Endothelial cell of hepatic sinusoid (primary cell): Measurements from ENCODE around the gene FCRLB.
"Not testable (repeated sequence)": the region's sequence is repeated elsewhere in the genome, so short reads cannot be mapped to it uniquely, and the experiment has no call there.

Experiments used
- in situ Hi-C: cut with HindIII; loops from 2 replicates; pipeline ENCODE4 v1.10.0; 2017; ENCODE audit warnings: low sequenced_read_pairs

FCRLB gene

GRCh38 chr1:161737625-161738024 lies 16.3 kb downstream of the FCRLB start:
- in situ Hi-C loops = loop anchor here (25.0 kb wide), 1 partner anchor 100 kb away; the partner anchor contains the start of gene FCGR3B

DNA sequence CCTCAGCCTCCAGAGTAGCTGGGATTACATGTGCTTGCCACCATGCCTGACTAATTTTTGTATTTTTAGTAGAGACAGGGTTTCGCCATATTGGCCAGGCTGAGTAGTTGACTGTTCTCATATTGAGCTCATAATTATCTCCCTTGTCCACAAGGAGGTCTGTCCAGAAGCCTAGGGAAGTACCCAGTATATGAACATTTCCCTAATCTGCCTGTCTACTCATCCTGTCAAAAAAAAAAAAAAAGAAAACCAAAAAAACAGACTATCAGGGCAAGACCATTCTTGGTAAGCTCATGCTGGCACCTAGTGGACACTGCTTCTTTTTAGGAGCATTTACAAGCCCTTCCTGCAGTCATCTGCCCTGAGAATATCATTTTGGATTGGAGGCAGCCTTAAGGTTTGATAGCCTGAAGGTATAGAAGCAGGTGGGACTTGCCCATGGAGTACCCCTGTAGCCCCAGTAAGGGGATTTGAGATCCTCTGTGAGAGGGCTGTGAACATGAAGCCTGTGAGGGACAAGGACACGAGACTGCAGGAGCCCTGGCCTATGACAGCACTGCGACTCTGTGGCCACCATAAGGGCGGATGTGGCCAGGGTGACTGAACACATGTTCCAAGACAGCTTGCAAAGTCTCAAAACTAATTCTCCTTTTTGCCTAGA lies 17.4 kb downstream of the FCRLB start:
- in situ Hi-C loops = loop anchor here (25.0 kb wide), 1 partner anchor 101 kb away; the partner anchor contains the start of gene FCGR3B

DNA sequence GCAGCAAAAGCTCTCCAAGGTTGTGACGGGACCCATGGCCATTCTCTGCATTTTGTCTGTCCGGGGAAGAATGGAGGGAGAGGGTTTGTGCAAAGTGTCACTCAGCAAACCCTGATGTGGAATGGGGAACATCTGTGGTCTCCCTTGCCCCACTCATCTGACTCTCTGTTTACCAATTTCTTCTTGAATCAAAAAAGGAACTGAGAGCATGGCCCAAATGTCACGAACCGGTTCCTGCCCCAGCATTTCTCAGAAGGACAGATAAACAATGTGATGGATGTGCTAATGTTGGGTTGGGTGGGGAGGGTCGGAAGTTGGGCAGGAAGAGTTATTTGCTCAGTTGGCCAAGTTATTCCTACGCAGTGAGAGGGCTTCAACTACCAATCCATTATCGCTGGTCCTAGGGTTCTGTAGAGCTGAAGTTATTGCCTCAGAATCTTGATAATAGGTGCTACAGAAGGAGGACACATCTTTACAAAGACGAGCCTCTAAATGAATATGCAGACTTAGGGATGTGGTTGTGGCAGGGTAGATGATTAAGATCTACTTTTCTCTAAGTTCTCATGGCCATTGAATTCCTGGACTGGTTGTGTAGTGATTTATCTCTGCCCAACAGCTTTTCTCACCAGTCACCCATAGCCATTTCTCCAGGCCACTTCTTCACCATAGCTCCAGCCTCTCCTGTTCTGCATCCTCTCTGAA lies 18.7 kb downstream of the FCRLB start:
- in situ Hi-C loops = loop anchor here (10.0 to 25.0 kb wide), 2 partner anchors 103 to 255 kb away; partner anchors contain the start of gene FCGR3B

- in situ Hi-C loops = loop anchor here (10.0 to 25.0 kb wide), 2 partner anchors 104 to 256 kb away; partner anchors contain the start of gene FCGR3B
These were observed 19.6 kb downstream of the FCRLB start for GRCh38 chr1:161740921-161741320.

- in situ Hi-C loops = loop anchor here (10.0 to 25.0 kb wide), 2 partner anchors 106 to 258 kb away; partner anchors contain the start of gene FCGR3B
These were observed 21.9 kb downstream of the FCRLB start for GRCh38 chr1:161743231-161743630.

- in situ Hi-C loops = loop anchor here (5.0 to 25.0 kb wide), 3 partner anchors 40 to 263 kb away; partner anchors contain the start of genes FCGR3B and FCRLA
These were observed 26.5 kb downstream of the FCRLB start for GRCh38 chr1:161747801-161748200.

DNA sequence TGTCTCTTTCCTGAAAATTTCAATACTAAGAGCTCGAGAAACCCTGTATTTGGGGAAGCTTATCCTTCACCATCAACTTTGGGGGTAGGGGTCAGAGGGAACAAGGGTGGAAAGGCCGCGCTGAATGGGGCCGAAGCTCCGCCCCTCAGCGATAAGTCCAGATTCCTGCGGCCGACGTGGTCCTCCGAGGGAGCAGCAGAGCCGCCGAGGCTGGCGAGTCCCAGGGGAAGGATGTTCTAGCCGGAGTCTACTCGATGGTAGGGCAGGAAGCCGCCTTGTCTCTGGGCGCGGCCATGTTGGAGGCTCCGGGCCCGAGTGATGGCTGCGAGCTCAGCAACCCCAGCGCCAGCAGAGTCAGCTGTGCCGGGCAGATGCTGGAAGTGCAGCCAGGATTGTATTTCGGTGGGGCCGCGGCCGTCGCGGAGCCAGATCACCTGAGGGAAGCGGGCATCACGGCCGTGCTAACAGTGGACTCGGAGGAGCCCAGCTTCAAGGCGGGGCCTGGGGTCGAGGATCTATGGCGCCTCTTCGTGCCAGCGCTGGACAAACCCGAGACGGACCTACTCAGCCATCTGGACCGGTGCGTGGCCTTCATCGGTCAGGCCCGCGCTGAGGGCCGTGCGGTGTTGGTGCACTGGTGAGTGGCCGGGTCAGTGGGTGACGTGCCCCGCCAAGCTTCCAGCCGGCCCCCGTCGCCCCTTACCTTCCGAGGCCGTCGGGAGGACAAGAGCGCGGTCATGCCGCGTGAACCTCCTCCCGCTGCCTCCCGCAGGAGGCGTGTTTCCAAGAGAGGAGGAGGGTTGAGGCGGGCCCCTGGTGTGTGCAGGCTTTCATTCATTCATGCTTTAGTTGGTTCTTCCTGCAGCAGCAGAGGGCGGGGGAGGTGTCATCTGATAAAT lies 28.4 kb downstream of the FCRLB start, which contains the start of gene DUSP12:
TSS of gene DUSP12 (plus strand) at position 278 of the 899 bp plus-strand sequence. CDS start at position 294, 16 bp downstream.
- in situ Hi-C loops = loop anchor here (5.0 to 25.0 kb wide), 3 partner anchors 42 to 265 kb away; partner anchors contain the start of genes FCGR3B and FCRLA

DNA sequence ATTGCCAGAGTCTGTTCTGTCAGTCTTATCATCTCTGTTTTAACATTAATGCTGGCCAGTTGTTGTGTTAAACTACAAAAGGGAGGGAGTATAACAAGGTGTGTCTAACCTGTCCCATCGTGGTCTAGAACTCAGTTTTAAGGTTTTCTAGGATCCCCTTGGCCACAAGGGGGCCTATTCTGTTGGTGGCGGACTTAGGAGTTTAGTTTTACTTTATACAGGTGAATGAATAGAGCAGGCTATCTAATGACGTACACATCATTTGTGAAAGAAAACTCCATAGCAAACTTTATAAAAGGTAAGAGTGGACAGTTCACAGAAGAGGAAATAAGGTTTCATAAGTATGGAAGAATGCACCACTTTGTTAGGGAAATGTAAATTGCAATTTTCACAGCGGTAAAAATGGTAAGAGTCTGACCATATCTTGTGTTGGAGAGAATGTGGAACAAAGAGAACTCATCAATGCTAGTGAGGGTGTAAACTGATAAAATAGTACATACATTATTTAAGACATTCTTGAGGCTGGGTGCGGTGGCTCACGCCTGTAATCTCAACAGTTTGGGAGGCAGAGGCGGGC lies 42.3 kb downstream of the FCRLB start:
- in situ Hi-C loops = no loop called here

GRCh38 chr1:161766102-161766981 lies 45.0 kb downstream of the FCRLB start, which contains the start of gene ATF6:
TSS of gene ATF6 (plus strand) at chr1:161766320. CDS start at chr1:161766361, 41 bp downstream.
- in situ Hi-C loops = no loop called here

GRCh38 chr1:161768461-161768860 lies 47.1 kb downstream of the FCRLB start:
- in situ Hi-C loops = no loop called here

- in situ Hi-C loops = no loop called here
These were observed 47.8 kb downstream of the FCRLB start for GRCh38 chr1:161768986-161769672.

GRCh38 chr1:161769673-161770045 lies 48.3 kb downstream of the FCRLB start:
- in situ Hi-C loops = not testable (repeated sequence)

GRCh38 chr1:161770250-161770649 lies 48.9 kb downstream of the FCRLB start:
- in situ Hi-C loops = no loop called here

- in situ Hi-C loops = no loop called here
These were observed 49.8 kb downstream of the FCRLB start for GRCh38 chr1:161771161-161771560.

- in situ Hi-C loops = no loop called here
These were observed 50.6 kb downstream of the FCRLB start for GRCh38 chr1:161771973-161772372.

- in situ Hi-C loops = no loop called here
These were observed 51.1 kb downstream of the FCRLB start for GRCh38 chr1:161772397-161772796.

- in situ Hi-C loops = no loop called here
These were observed 52.4 kb downstream of the FCRLB start for GRCh38 chr1:161773791-161774190.

GRCh38 chr1:161777261-161777660 lies 55.9 kb downstream of the FCRLB start:
- in situ Hi-C loops = no loop called here
